ENCODE measurements around the gene IRX2.

GRCh38 chr5:2758632-2759031, 7.2 kb upstream of the IRX2 start:
- no peak for TF ChIP-seq POLR2A (IDR thresholded peaks at IDR 0.05)
- TF ChIP-seq, protein P1, sequence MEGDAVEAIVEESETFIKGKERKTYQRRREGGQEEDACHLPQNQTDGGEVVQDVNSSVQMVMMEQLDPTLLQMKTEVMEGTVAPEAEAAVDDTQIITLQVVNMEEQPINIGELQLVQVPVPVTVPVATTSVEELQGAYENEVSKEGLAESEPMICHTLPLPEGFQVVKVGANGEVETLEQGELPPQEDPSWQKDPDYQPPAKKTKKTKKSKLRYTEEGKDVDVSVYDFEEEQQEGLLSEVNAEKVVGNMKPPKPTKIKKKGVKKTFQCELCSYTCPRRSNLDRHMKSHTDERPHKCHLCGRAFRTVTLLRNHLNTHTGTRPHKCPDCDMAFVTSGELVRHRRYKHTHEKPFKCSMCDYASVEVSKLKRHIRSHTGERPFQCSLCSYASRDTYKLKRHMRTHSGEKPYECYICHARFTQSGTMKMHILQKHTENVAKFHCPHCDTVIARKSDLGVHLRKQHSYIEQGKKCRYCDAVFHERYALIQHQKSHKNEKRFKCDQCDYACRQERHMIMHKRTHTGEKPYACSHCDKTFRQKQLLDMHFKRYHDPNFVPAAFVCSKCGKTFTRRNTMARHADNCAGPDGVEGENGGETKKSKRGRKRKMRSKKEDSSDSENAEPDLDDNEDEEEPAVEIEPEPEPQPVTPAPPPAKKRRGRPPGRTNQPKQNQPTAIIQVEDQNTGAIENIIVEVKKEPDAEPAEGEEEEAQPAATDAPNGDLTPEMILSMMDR (IDR thresholded peaks at IDR 0.05) = no peak

Measured in body of pancreas (tissue), 4 donors.